CD4-positive, alpha-beta T cell (primary cell): Measurements from ENCODE around the gene CDYL. TPM values are rescaled to one million over a fixed set of nuclear protein-coding genes. Genes with fewer than 3 reads are reported as not detected.

Experiments used
- ATAC-seq: fragments of 200-7000 bp; cut with Tn5 transposase; one replicate; pipeline ENCODE4 v1.10.0; 2022; ENCODE audit warnings: mild to moderate bottlenecking; ENCODE audit not compliant: poor library complexity
- CTCF ChIA-PET: fragments of 350-600 bp; sonication (Branson Sonifier 250); formaldehyde crosslinking; loops from one replicate; lab custom pipeline; 2021; ENCODE audit warnings: antibody characterized with exemption, inconsistent platforms; lab: Charles Lee
- POLR2A ChIA-PET: fragments of 350-600 bp; sonication (Branson Sonifier 250); formaldehyde crosslinking; loops from one replicate; lab custom pipeline; 2021; ENCODE audit warnings: antibody characterized with exemption, inconsistent platforms; lab: Charles Lee
- DNase-seq, 14 experiments: peaks; one replicate each; pipeline ENCODE4 v3.0.0-alpha.2; 2013 to 2020; ENCODE audit warnings: mixed read lengths in 2 of 14
- H3K27ac ChIP-seq, 2 donors: one replicate each; pipeline versions ENCODE4 v1.5.1 to v1.7.0; 2013; ENCODE audit warnings: low read length in 2 of 2, low read depth in 1 of 2, mild to moderate bottlenecking in 1 of 2
- H3K27me3 ChIP-seq, 2 experiments: 1 replicate in 1 of 2; 2 replicates in 1 of 2; pipeline versions ENCODE4 v1.6.1 to v1.7.0; 2013; ENCODE audit warnings: low read length in 2 of 2, control low read depth in 1 of 2, mild to moderate bottlenecking in 1 of 2, moderate library complexity in 1 of 2; ENCODE audit not compliant: insufficient read depth in 2 of 2, control insufficient read depth in 1 of 2
- H3K36me3 ChIP-seq: one replicate; pipeline ENCODE4 v1.6.1; 2013; ENCODE audit warnings: low read length, control low read depth; ENCODE audit not compliant: insufficient read depth
- H3K4me1 ChIP-seq: one replicate; pipeline ENCODE4 v1.6.1; 2013; ENCODE audit warnings: low read length, control low read depth; ENCODE audit not compliant: insufficient read depth
- H3K4me3 ChIP-seq: one replicate; pipeline ENCODE4 v1.5.1; 2013; ENCODE audit warnings: mild to moderate bottlenecking, low read length, moderate library complexity
- H3K9me3 ChIP-seq, 2 experiments: 1 replicate in 1 of 2; 2 replicates in 1 of 2; pipeline versions ENCODE4 v1.6.1 to v1.7.0; 2013; ENCODE audit warnings: low read length in 2 of 2, mild to moderate bottlenecking in 2 of 2, control low read depth in 1 of 2, moderate library complexity in 1 of 2; ENCODE audit not compliant: control insufficient read depth in 1 of 2, insufficient read depth in 1 of 2
- H3K27ac Mint-ChIP-seq: one replicate; pipeline ENCODE4 v1.8.0; 2020; ENCODE audit warnings: mixed read lengths
- H3K27me3 Mint-ChIP-seq: one replicate; pipeline ENCODE4 v1.8.0; 2021; ENCODE audit warnings: mixed read lengths
- H3K36me3 Mint-ChIP-seq: one replicate; pipeline ENCODE4 v1.8.0; 2021; ENCODE audit warnings: low read depth, mixed read lengths
- H3K4me1 Mint-ChIP-seq: one replicate; pipeline ENCODE4 v1.8.0; 2021; ENCODE audit warnings: low read depth, mixed read lengths
- H3K4me3 Mint-ChIP-seq: one replicate; pipeline ENCODE4 v1.8.0; 2020; ENCODE audit warnings: mild to moderate bottlenecking, mixed read lengths
- H3K9me3 Mint-ChIP-seq: one replicate; pipeline ENCODE4 v1.8.0; 2020; ENCODE audit warnings: mixed read lengths
- intact Hi-C, 2 experiments: fragments of 100-400 bp; cut with DNase I in 1 of 2; cut with micrococcal nuclease in 1 of 2; formaldehyde crosslinking; loops; one replicate each; pipeline versions ENCODE4 v1.15.1 to v1.9.0; 2023 to 2025; cut with DNase I, micrococcal nuclease
- total RNA-seq, 174 experiments: library from RNA in 2 of 174; stranded (reverse) in 2 of 174; gene quantifications; one replicate each; pipeline ENCODE4 v1.2.3 and lab custom pipeline; 2021 to 2026
- TF ChIP-seq, protein P1 (sequence below): fragments of 200-600 bp; IDR thresholded peaks from one replicate; pipeline ENCODE4 v1.8.0; 2022; ENCODE audit warnings: antibody characterized with exemption, mild to moderate bottlenecking

Gene CDYL
- total RNA-seq, 2 experiments from 2014 or later = 23.8 to 23.9 TPM

DNA sequence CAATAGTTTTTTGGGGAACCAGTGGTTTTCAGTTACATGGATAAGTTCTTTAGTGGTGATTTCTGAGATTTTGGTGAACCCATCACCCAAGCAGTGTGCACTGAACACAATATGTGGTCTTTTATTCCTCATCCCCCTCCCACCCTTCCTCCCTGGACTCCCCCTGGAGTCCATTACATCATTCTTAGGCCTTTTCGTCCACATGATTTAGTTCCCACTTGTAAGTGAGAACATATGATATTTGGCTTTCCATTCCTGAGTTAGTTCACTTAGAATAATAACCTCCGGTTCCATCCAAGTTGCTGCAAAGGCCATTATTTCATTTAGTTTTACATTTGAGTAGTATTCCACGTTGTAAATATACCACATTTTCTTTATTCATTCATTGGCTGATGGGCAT lies 199.3 kb downstream of the CDYL start:
- H3K36me3 ChIP-seq = no peaks in the 10 kb centered on the region
- ChIA-PET CTCF (no interaction called here), POLR2A (no interaction called here)
- no peak for DNase-seq
- H3K27ac Mint-ChIP-seq = no peak overlapping the region
- peaks cover 12 to 16% of the 10 kb centered on the region in 2 experiments for H3K9me3 ChIP-seq
- peaks cover 6% of the 10 kb centered on the region for H3K36me3 Mint-ChIP-seq
- H3K4me1 ChIP-seq = no peaks in the 10 kb centered on the region
- ATAC-seq = no peak
- H3K4me3 ChIP-seq = no peak overlapping the region
- intact Hi-C loops = no loop called here
- TF ChIP-seq, protein P1, sequence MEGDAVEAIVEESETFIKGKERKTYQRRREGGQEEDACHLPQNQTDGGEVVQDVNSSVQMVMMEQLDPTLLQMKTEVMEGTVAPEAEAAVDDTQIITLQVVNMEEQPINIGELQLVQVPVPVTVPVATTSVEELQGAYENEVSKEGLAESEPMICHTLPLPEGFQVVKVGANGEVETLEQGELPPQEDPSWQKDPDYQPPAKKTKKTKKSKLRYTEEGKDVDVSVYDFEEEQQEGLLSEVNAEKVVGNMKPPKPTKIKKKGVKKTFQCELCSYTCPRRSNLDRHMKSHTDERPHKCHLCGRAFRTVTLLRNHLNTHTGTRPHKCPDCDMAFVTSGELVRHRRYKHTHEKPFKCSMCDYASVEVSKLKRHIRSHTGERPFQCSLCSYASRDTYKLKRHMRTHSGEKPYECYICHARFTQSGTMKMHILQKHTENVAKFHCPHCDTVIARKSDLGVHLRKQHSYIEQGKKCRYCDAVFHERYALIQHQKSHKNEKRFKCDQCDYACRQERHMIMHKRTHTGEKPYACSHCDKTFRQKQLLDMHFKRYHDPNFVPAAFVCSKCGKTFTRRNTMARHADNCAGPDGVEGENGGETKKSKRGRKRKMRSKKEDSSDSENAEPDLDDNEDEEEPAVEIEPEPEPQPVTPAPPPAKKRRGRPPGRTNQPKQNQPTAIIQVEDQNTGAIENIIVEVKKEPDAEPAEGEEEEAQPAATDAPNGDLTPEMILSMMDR = no peak
- H3K27me3 Mint-ChIP-seq = peaks cover 8% of the 10 kb centered on the region
- H3K4me3 Mint-ChIP-seq = no peak overlapping the region
- no peak overlapping the region for H3K27ac ChIP-seq
- peaks cover 13% of the 10 kb centered on the region for H3K9me3 Mint-ChIP-seq
- H3K4me1 Mint-ChIP-seq = no peaks in the 10 kb centered on the region
- peaks cover 0 to 4% of the 10 kb centered on the region in 2 experiments for H3K27me3 ChIP-seq

- CTCF ChIA-PET = no interaction called here
These were observed 201.3 kb downstream of the CDYL start for GRCh38 chr6:4977468-4977867.

GRCh38 chr6:4979426-4979825 lies 203.2 kb downstream of the CDYL start:
- Mint-ChIP-seq H3K4me3 (no peak overlapping the region), H3K4me1 (no peaks in the 10 kb centered on the region), H3K36me3 (peaks cover 6% of the 10 kb centered on the region), H3K27me3 (peaks cover 3% of the 10 kb centered on the region), H3K27ac (no peak overlapping the region), H3K9me3 (peaks cover 13% of the 10 kb centered on the region)
- Histone ChIP-seq H3K27me3 (peaks cover 0 to 6% of the 10 kb centered on the region in 2 experiments), H3K27ac (no peak overlapping the region), H3K36me3 (no peaks in the 10 kb centered on the region), H3K4me1 (no peaks in the 10 kb centered on the region), H3K4me3 (no peak overlapping the region), H3K9me3 (peaks cover 12 to 20% of the 10 kb centered on the region in 2 experiments)
- ATAC-seq (no peak), DNase-seq (no peak)
- intact Hi-C loops = no loop called here
- ChIA-PET POLR2A (no interaction called here), CTCF (no interaction called here)
- TF ChIP-seq, protein P1 = no peak

More at GRCh38 chr6:4977468-4977867, 201.3 kb downstream of the CDYL start:
- DNase-seq (no peak), ATAC-seq (no peak)
- H3K9me3 ChIP-seq = peaks cover 12 to 16% of the 10 kb centered on the region in 2 experiments
- peaks cover 13% of the 10 kb centered on the region for H3K9me3 Mint-ChIP-seq
- no peak overlapping the region for H3K27ac Mint-ChIP-seq
- no peaks in the 10 kb centered on the region for H3K4me1 ChIP-seq
- TF ChIP-seq, protein P1 = no peak
- no peaks in the 10 kb centered on the region for H3K4me1 Mint-ChIP-seq
- intact Hi-C loops = no loop called here
- POLR2A ChIA-PET = no interaction called here
- no peak overlapping the region for H3K27ac ChIP-seq
- peaks cover 6% of the 10 kb centered on the region for H3K36me3 Mint-ChIP-seq
- H3K27me3 Mint-ChIP-seq = peaks cover 3% of the 10 kb centered on the region
- H3K36me3 ChIP-seq = no peaks in the 10 kb centered on the region
- peaks cover 0 to 6% of the 10 kb centered on the region in 2 experiments for H3K27me3 ChIP-seq
- H3K4me3 Mint-ChIP-seq = no peak overlapping the region
- H3K4me3 ChIP-seq = no peak overlapping the region
